Keratinocyte (primary cell): ENCODE measurements around the gene ST8SIA2. TPM values are rescaled to one million over a fixed set of nuclear protein-coding genes. Genes with fewer than 3 reads are reported as not detected.

ENCODE experiments used
- DNase-seq: peaks from one replicate; pipeline ENCODE4 v3.0.0-alpha.2; 2011; ENCODE audit warnings: low read depth, missing footprints, low spot score
- FAIRE-seq: peaks from 2 replicates; lab custom pipeline; 2011; peaks lifted over from hg19 to GRCh38; lab: Jason Lieb, UNC
- H2AFZ ChIP-seq: 2 replicates; pipeline ENCODE4 v1.6.0; 2012; ENCODE audit warnings: low read length, control low read depth, inconsistent platforms; ENCODE audit not compliant: control insufficient read depth
- H3K27ac ChIP-seq: 2 replicates; pipeline ENCODE4 v1.5.1; 2011; ENCODE audit warnings: low read length; ENCODE audit not compliant: control insufficient read depth, insufficient read depth
- H3K27me3 ChIP-seq: 3 replicates; pipeline ENCODE4 v1.6.0; 2011; ENCODE audit warnings: low read length; ENCODE audit not compliant: control insufficient read depth, insufficient read depth; ENCODE audit errors: extremely low read depth
- H3K36me3 ChIP-seq, 2 experiments: 2 replicates in 1 of 2; 3 replicates in 1 of 2; pipeline ENCODE4 v1.5.1; 2011; ENCODE audit warnings: low read length in 2 of 2, mild to moderate bottlenecking in 1 of 2; ENCODE audit not compliant: control insufficient read depth in 2 of 2, insufficient read depth in 2 of 2; ENCODE audit errors: extremely low read depth in 1 of 2
- H3K4me1 ChIP-seq: 3 replicates; pipeline ENCODE4 v1.5.1; 2011; ENCODE audit warnings: low read length; ENCODE audit not compliant: control insufficient read depth, insufficient read depth; ENCODE audit errors: extremely low read depth
- H3K4me2 ChIP-seq: 3 replicates; pipeline ENCODE4 v1.6.0; 2011; ENCODE audit warnings: low read depth, low read length; ENCODE audit not compliant: control insufficient read depth, insufficient read depth; ENCODE audit errors: extremely low read depth
- H3K4me3 ChIP-seq, 3 experiments: fragments of 200-600 bp in 1 of 3; sonication (generic) in 1 of 3; 2 replicates in 2 of 3; 3 replicates in 1 of 3; pipeline ENCODE4 v1.5.1; 2011 to 2016; ENCODE audit warnings: low read length in 3 of 3, mild to moderate bottlenecking in 3 of 3, control low read depth in 2 of 3, inconsistent platforms in 1 of 3, low read depth in 1 of 3, mixed read lengths in 1 of 3, mixed run types in 1 of 3, moderate library complexity in 1 of 3; ENCODE audit not compliant: control insufficient read depth in 2 of 3, insufficient read depth in 2 of 3; ENCODE audit errors: extremely low read depth in 1 of 3
- H3K79me2 ChIP-seq: 2 replicates; pipeline ENCODE4 v1.6.0; 2012; ENCODE audit warnings: low read length; ENCODE audit not compliant: control insufficient read depth, insufficient read depth
- H3K9ac ChIP-seq: 3 replicates; pipeline ENCODE4 v1.6.0; 2011; ENCODE audit warnings: low read length; ENCODE audit not compliant: control insufficient read depth, insufficient read depth; ENCODE audit errors: extremely low read depth
- H3K9me1 ChIP-seq: 3 replicates; pipeline ENCODE4 v1.6.0; 2011; ENCODE audit warnings: low read length; ENCODE audit not compliant: control insufficient read depth, insufficient read depth; ENCODE audit errors: extremely low read depth
- H3K9me3 ChIP-seq: 2 replicates; pipeline ENCODE4 v1.5.1; 2012; ENCODE audit warnings: low read depth, low read length; ENCODE audit not compliant: control insufficient read depth
- H4K20me1 ChIP-seq: 3 replicates; pipeline ENCODE4 v1.6.0; 2011; ENCODE audit warnings: low read length; ENCODE audit not compliant: control insufficient read depth, insufficient read depth; ENCODE audit errors: extremely low read depth
- CTCF ChIP-seq, 3 experiments: IDR thresholded peaks in 1 of 3; conservative IDR thresholded peaks in 1 of 3; optimal IDR thresholded peaks in 1 of 3; 2 replicates in 2 of 3; 3 replicates in 1 of 3; pipeline versions ENCODE3 to v1.5.1; 2011; ENCODE audit warnings: low read length in 3 of 3, mild to moderate bottlenecking in 3 of 3, moderate library complexity in 2 of 3, control low read depth in 1 of 3, inconsistent platforms in 1 of 3; ENCODE audit not compliant: insufficient read depth in 2 of 3; ENCODE audit errors: extremely low read depth in 1 of 3
- EZH2 ChIP-seq: IDR thresholded peaks from one replicate; pipeline ENCODE4 v1.6.1; 2012; ENCODE audit warnings: inconsistent platforms, mild to moderate bottlenecking, low read length, moderate library complexity
- dilution Hi-C: fragments of 300-500 bp; cut with MboI; formaldehyde crosslinking; loops from one replicate; pipeline ENCODE4 v1.7.0; 2020; ENCODE audit warnings: low sequenced_read_pairs; ENCODE audit not compliant: extremely low pct_ligation_motif_present
- polyA plus RNA-seq, 5 experiments: library from polyadenylated mRNA; depleted of rRNA in 3 of 5; stranded (reverse) in 3 of 5; stranded (forward) in 1 of 5; unstranded in 1 of 5; fragments of >200 nt; gene quantifications; 1 replicate in 1 of 5; 2 replicates in 3 of 5; 3 replicates in 1 of 5; pipeline versions ENCODE4 v1.2.1 to v1.2.3, GENCODE V29; 2011 to 2012; ENCODE audit warnings: missing spikeins in 2 of 5, low read depth in 1 of 5, low replicate concordance in 1 of 5

The ST8SIA2 gene
- polyA plus RNA-seq, 1 donor (not counting 4 experiments of a cell fraction or from before 2014, with no cell fraction given): 0.22 TPM

- no peaks in the 10 kb centered on the region for H3K36me3 ChIP-seq
- H3K4me2 ChIP-seq: no peak overlapping the region
- H4K20me1 ChIP-seq: no peaks in the 10 kb centered on the region
- H2AFZ ChIP-seq: no peak overlapping the region
- H3K9ac ChIP-seq: no peak overlapping the region
- H3K79me2 ChIP-seq: no peaks in the 10 kb centered on the region
- no peaks in the 10 kb centered on the region for H3K9me3 ChIP-seq
- no peak for TF ChIP-seq EZH2
- TF ChIP-seq CTCF (optimal IDR thresholded peaks at IDR 0.05 in 1 of 3, IDR thresholded peaks at IDR 0.05 in 1 of 3, conservative IDR thresholded peaks at IDR 0.05 in 1 of 3; ENCODE audit: extremely low read depth in 1 of 3, insufficient read depth in 2 of 3, low read length in 3 of 3): no peak
- no peak overlapping the region for H3K4me3 ChIP-seq
- dilution Hi-C loops: no loop called here
- no peaks in the 10 kb centered on the region for H3K27me3 ChIP-seq
- no peaks in the 10 kb centered on the region for H3K4me1 ChIP-seq
- FAIRE-seq: no peak
- no peaks in the 10 kb centered on the region for H3K9me1 ChIP-seq
- no peak for DNase-seq
- H3K27ac ChIP-seq: no peak overlapping the region
Observed at GRCh38 chr15:92502930-92503857, 109.5 kb downstream of the ST8SIA2 start.

- TF ChIP-seq CTCF (optimal IDR thresholded peaks at IDR 0.05 in 1 of 3, IDR thresholded peaks at IDR 0.05 in 1 of 3, conservative IDR thresholded peaks at IDR 0.05 in 1 of 3; ENCODE audit: extremely low read depth in 1 of 3, insufficient read depth in 2 of 3, low read length in 3 of 3) (no peak), EZH2 (no peak)
- Histone ChIP-seq H3K4me3 (no peak overlapping the region), H3K4me1 (no peaks in the 10 kb centered on the region), H3K36me3 (no peaks in the 10 kb centered on the region), H3K9me1 (no peaks in the 10 kb centered on the region), H3K27ac (no peak overlapping the region), H4K20me1 (no peaks in the 10 kb centered on the region), H3K4me2 (no peak overlapping the region), H3K9me3 (no peaks in the 10 kb centered on the region), H3K27me3 (no peaks in the 10 kb centered on the region), H3K9ac (no peak overlapping the region), H3K79me2 (no peaks in the 10 kb centered on the region), H2AFZ (no peak overlapping the region)
- dilution Hi-C loops: no loop called here
- no peak for FAIRE-seq
- DNase-seq: no peak
Observed at GRCh38 chr15:92503889-92504288, 110.2 kb downstream of the ST8SIA2 start.
